ENCODE measurements around the gene RBP3. TPM values are rescaled to one million over a fixed set of nuclear protein-coding genes. Genes with fewer than 3 reads are reported as not detected.
A peak's percentile ranks its signal among the peaks of the same experiment; 100 is the strongest.
"Not testable (repeated sequence)": the region's sequence is repeated elsewhere in the genome, so short reads cannot be mapped to it uniquely, and the experiment has no call there.

RBP3 gene
- total RNA-seq, 1 donor from 2014 or later: not detected

DNA sequence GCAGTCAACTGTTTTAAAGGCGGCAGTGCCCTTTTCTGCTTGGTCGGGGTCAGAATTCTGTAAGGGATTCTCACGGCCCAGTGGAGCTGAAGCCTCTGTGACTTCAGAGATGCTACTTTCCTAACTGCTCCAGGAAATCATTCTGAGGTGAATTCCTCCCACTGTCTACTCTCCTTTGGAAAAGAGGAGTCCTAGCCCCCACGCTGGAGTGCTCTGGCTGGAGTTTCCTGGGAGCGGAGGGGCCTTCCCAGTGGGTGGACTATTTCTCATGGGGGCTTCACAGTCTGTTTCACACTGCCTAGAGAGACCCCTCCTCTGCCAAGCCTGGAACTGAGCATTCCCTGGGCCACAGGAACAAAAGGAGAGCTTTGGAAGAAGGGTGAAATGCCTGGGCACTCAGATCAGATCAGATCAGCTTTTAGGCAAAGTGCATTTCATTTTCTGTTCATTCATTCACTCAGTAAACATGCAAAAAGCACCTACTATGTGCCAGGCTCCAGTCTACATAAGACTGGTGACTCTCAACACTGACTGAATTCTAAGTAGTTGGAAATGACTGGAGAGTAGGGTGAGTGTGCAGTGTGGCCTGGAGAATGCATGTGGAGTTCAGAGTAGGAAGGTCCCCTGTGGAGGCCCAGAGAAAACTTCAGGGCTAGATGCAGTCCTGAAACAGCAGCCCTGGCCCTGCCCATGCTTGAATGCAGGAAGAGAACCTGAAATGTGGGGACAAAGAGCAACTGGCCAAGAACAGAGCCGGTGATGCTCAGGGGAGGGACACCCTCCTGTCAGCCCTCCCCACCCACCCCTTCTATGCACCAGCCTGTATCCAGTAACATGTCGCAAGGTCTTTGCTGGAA, 23.7 kb downstream of the RBP3 start:
- DNase-seq (ENCODE audit: low read depth, low spot score): no peak

DNA sequence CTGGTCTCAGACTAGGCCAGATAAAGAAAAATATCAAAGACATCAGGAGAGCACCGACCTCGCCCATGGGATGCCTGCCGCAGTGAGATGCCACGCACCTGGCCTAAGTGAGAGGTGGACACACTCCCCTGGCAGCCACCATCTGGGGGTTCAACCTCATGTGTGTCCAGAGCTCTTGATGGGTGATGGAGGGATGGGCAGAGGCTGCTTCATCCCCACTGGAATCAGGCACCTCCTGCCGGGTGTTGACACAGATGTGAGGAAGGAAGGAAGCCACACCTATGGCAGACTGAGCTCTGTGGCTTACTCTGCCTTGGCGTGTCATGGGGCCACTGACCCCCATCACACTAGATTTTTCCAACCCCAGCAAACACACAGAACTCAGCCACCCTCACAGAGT, 24.6 kb downstream of the RBP3 start:
- no peak for DNase-seq (ENCODE audit: low read depth, low spot score)

DNA sequence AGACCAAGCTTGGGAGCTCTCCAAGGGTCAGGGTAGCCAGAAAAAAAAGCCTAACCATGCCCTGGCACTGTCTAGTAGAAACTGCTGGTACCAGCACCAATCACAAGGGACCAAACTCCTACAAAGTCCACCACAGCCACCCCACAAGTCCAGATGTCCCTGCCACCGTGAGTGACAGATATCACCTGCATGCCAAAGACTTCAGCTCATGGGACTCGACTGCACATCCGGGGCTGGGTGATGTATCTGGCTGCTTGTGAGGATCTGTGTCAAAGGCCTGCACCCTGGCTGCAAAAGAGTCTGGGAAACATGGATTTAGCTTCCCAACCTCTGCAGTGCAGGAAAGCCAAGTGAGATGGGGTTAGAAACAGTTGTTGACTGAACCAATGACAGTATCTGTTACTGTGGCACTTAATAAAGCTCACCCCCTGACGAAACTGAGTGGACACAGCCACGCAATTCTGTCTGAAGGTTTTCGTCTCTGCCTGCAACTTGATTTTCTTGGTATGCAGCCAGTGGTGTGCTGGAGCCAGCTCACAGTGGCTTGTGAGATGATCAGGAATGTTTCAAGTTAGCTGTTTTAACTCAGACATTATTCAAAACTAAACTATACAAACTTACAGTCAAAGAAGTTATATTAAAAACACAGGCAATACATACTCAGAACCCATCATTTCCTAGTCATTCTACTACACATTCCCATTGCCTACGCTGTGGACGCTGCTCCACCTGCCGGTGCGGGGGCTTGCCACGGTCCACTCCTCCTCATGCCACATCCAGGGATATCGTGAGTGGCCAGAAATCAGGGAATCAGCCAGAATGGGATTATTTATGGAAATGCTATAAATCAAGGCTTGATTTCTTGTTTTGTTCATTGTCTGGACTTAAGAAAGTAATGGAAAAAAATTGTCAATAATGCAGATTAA, 26.7 kb downstream of the RBP3 start:
- no peak for DNase-seq (ENCODE audit: low read depth, low spot score)

DNA sequence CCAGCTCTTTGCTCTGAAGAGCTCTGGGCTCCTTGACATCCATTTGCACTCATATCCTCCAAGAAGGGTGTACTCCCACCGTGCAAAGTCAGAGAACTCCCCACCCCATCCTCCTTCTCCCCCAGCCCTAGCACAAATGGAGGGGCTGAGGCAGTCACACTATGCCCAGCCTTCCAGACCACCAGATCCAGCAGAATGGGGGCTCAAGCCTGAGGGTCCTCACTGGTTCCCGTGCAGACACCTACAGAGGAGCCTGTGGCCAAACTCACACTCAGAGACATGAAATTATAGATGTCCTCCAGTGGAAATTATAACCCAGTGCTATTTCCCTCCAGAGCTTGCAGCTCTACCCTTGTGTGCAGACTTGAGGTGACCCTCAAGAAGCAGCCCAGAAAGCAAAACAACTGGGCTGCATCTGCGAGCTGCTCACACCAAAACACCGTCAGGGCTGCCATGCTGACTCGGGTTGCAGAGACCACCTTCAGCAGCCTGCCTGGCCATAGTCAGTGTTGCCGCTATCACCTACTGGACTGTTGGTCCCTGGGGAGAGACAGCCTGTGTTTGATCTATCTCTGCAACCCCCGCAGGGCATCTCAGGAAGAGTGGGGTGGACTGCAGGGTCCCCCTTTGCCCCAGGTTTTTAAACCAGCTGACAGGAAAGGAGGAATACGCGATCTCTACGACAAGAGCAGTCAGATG, 28.5 kb downstream of the RBP3 start:
- DNase-seq (ENCODE audit: low read depth, low spot score): no peak

DNA sequence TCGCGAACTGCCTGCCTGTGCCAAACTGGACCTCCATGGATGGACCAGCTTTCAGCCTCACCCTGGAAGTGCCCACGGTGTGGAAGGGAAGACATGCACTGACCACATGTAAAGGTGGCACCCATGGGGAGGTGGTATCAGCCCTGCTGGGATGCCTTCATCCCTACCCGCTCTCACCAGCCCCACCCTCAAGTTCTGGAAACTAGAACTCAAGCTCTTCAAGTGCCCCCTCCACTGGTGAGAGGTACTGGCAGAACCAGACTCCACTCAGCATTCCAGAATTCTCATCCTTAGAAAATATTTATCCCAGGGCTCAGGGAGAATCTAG, 30.0 kb downstream of the RBP3 start:
- DNase-seq (ENCODE audit: low read depth, low spot score): no peak

DNA sequence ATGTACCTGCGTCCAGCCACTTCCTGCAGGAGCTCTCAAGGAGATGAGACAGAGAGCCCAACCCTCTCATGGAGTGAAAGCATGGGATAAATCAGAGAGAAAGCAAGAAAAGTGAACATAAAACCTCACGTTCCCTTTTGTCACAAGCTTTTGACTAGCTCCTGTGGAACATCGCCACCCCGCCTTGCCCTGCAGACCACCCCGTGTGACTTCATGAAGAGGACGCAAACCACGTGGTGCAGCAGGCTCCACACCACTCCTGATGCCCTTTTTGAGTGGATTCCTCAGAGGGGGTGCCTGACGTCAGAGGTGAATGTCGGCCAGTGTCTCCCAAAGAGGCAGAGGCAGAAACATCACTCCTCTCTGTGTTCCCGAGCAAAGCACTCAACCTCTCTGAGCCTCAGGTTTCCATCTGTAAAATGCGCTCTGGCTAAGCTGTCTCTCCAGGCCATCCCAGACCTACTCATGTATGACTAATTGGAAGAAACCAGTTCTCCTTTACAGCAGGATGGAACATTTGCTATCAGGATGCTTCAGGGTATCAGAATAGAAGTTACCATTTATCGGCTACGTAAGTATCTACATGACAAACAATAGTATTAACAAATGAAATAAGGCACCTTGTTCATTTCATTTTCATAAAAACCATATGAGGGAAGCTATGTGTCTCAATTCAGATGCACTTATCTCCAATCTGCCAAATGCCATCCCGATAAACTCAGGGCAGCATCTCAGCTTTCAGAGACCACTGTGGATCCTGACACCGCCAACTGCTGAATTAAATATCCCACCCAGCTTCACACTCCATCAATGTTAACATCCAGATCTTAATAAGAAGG, 30.7 kb downstream of the RBP3 start:
- DNase-seq (ENCODE audit: low read depth, low spot score): no peak

DNA sequence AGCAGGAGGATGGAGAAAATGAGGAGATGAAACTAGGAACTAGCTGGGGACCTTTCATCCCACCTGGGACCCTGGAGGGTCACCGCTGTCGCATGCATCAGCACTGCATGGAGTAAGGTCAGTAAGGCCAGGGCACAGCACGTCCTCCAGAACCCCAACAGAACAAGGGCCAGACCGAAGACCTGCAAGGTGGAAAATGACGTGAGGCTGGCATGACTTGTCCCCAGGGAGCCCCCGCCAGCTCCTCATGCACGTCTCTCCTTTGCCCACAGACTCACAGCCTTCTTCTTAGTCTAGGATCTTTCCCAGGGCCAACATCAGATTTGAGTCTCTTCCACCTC, 31.3 kb downstream of the RBP3 start:
- no peak for DNase-seq (ENCODE audit: low read depth, low spot score)

DNA sequence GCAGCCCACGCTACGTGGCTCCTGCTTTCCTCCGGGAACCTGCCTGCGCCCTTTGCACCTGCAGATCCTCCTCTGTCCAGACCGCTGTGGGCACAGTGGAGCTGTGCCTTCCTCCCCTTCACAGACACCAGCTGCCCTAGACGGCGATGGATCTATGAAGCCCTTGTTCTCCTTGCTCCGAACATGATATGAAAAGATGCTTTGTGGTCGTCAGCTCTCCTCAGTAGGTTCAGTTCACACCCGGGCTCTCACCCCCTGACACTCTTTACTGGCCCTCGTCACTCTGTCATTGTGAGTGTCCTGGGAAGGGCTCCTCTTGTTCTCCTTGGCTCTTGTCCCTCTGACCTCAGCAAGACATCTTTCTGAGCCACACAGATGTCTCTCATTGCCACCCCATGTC, 31.7 kb downstream of the RBP3 start:
- no peak for DNase-seq (ENCODE audit: low read depth, low spot score)

DNA sequence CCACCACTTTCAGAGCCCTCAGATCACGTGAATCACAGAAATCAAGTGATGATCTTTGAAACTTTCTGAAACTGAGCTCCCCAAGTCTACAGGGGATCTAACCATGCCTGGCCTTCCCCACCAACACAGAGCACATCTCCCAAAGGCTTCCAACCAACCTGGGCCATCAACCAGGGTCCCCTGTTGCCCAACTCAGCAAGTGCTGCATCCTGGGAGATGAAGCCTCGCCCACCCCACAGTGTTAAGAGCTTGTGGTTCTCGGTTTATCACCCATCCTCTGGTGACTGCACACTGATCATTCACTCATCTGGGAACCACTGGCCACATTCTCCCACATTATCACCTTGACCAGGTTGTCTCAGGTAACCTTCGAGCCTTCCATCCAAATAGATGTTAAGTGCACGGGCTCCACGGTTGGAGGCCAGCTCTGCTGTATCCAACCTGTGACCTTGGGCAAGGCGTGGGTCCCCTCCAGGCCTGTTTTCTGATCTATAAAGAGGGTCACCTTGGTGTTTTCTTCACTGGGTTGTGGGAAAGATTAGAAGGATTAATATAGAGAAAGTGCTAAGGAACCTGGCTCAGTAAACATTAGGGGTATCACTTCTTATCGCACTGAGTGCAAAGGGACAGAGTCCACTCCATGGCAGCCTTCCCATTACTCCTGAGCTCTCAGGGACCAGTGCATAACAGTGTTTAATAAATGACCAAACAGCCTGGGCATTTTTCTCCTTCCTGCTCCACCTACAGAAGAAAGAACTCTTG, 32.4 kb downstream of the RBP3 start:
- no peak for DNase-seq (ENCODE audit: low read depth, low spot score)

DNA sequence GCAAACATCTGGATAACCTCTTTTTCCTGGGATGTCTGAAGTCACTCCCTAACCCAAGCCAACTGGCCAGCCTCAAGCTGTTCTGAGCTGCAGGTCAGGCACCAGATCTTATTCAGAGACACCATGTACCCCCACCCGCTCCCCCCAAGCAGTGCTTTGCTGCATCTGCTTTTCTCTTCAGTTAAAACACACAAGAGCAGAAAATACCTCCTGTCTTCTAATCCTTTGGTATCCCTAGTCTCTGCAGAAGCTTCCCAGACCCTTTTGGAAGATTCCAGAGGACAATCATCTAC, 32.9 kb downstream of the RBP3 start:
- DNase-seq (ENCODE audit: low read depth, low spot score): no peak

DNA sequence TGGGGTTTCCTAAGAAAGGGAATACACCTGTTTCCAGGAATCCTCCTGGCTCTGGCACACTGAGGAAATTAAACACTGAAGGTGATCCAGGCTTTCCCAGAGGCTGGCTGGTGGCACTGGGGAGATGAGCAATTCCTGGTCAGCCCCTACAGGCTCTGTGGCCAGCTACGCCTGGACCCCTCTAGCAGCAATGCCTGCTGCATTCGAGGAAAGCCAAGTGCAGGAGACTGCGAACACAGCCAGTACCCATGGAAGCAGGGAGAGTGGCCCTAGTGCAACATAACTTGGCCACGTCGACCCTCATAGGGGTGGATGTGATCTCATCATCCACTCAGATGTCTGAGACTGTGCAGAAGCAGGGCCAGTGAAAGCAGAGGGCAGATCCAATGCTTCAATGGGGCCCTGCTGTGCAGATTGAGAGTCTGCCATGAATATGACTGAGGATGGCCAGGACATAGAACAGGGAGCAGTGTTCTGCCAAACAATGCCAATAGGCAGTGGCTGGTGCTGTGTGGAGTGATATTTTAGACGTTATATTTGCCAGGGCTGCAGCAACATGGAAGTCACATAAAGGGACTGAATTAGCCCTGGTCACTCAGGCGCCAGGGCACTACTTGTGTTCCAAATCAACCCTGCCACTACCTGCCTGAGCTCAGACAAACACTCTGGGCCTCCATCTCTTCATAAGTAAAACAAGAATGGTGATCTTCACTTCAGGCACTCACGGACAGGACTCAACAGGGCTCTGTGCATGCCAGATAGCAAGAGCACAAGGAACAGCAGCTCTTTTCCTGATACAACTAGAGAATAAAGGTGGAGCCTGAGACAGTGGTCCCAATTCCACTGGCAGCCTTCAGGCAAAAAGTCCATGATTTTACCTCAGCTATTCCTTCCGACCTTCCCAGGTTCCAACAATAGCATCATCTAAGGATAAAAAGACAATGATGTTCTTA, 33.5 kb downstream of the RBP3 start:
- DNase-seq (ENCODE audit: low read depth, low spot score): no peak

DNA sequence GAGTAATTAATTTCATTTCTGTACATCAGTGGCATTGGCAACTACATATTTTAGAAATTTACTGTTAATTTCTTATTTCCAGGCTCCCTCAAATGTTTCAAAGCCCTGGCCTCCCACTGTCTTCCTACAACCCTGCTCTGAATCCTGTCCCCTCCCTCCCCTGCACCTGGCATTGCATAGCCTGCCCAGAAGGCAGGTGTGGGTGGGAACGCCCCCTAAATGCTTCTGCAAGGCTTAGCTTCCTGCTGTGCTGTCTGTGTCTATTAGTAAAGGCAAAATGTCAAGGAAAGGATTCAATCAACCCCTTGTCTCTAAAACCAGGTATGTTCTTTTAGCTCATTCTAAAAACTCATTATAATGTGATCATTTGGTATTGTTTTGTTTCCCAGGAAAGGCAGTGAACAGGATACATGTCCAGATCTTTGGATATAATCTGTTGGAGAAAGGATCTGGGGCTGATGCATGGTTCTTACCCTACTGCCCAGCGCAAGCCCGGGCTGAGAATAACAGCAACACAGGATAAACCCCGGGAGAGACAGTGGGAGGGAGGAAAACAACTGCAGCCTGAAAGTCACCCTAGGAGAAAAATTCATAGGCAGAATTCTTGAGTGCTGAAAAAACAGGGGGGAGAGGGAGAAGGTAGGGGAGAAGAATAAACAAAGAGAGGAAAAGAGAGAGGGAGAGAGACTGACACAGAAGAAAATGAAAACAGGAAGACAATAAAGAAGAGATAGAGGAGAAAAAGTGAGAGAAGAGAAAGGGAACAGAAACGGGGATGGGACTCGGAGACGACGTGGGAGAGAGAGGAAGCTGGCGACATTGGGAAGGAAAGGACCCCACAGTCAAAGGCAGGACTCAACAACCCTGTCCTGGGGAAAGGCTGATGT, 35.3 kb downstream of the RBP3 start:
- DNase-seq (ENCODE audit: low read depth, low spot score): no peak

DNA sequence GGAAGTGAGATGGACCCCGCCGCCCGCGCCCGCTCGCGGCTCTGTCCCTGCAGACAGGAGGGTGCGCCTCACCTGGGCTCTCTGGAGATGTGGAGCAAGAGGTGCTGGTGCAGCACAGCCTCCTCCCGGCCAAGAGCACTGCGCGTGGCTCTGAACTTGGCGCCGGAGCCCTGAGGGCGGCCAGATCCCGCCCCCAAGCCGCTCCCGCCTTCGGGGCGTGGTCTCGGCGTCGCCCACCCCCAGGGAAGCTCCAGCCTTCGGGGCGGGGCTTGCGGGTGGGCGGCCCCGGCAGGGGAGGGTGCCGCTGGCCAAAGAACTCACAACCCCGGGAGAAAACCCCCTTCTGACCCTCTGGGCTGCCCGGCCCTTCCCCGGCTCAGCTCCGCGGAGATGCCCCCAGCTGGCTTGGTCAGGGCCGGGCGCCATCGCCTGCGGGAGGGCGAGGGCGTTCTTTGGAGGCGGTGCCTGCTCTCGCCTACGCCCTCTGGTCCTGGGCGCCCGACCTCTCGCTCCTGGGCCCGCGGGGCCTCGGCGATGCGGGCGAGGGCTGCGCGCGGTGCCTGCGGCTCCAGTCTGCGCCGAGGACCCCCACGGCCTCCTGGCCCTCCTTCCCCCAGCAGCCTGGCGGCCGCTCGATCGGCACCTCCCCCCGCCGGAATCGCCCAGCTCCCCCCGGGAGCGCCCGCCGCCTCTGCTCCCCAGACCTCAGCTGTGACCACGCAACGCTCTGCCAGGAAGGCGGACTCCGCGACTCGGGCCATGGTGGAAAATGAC, 36.2 kb downstream of the RBP3 start, which contains the start of gene ZNF488:
Gene ZNF488, minus strand, starts transcription at position 146 of the 774 bp plus-strand sequence. CDS start 15,464 bp downstream, outside the sequence.
- peak; percentile 17 for DNase-seq (ENCODE audit: low read depth, low spot score)

DNA sequence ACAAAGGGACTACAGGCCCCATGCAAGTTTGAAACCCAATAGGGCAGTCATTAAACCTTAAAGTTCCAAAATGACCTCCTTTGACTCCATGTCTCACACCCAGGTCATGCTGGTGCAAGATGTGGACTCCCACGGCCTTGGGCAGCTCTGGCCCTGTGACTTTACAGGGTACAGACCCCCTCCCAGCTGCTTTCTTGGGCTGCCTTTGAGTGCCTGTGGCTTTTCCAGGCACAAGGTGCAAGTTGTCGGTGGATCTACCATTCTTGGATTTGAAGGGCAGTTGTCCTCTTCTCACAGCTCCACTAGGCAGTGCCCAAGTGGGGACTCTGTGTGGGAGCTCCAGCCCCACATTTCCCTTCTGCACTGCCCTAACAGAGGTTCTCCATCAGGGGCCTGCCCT, 37.9 kb downstream of the RBP3 start:
- DNase-seq (ENCODE audit: low read depth, low spot score): not testable (repeated sequence)

DNA sequence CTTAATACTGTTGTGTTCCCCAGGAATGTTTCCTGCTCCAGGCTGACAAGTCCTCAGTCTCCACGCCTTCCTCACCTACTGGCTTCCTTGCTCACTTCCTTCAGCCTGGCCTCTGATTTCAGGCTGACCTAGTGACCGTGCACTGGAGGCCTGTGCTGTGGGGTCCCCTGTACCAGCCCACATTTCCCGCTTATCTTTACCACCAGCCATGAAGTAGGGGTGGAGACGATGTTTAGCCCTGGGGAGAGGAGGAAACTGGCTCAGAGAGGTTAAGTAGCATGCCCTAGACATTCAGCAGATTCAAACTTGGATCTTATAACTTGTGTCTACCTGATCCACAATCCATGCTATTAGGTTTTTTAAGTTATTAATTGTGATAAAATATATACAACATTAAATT, 40.7 kb downstream of the RBP3 start:
- DNase-seq (ENCODE audit: low read depth, low spot score): no peak

DNA sequence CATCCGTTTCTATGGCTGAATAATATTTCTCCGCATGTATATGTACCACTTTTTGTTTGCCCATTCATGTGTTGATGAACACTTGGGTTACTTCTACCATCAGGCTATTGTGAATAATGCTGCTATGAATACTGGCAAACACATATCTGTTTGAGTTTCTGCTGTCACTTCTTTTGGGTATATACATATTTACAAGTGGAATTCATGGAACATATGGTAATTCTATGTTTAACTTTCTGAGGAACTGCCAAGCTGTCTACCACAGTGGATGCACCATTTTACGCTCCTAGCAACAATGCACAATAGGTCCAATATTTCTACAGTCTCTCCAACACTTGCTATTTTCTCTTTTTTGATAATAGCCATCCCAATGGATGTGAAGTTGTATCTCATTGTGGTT, 41.5 kb downstream of the RBP3 start:
- no peak for DNase-seq (ENCODE audit: low read depth, low spot score)

DNA sequence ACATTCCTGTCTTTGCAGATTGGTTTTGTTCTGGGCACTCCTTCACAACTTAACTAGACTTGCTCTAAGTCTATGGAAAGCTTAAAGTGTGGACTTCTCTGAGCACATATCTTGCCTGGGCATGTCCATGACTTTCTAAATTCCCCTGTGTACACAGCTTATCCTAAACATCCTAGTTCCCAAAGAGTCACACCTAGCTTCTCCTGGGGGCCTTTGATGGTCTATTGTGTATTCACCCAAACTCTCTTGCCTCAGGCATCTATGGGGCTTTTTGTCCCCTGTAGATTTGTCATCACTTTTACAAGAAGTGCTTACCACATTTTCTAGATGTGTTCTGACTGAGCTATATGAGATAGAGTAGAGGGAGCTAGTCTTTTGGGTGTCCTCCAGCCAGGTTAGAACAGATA, 48.2 kb downstream of the RBP3 start:
- DNase-seq (ENCODE audit: low read depth, low spot score): no peak

DNA sequence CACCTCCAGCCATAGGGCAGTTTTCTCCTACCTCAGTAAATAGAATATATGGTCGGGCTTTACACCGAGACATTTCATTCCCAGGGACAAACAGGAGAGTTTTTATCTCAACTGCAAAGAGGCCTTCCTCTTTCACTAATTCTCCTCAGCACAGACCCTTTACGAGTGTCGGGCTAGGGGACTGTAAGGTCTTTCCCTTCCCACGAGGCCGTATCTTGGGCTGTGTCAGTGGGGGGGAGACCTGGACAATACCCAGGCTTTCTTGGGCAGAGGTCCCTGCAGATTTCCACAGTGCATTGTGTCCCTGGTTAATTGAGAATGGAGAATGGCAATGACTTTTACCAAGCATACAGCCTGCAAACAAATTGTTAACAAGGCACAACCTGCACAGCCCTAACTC, 49.1 kb downstream of the RBP3 start:
- DNase-seq (ENCODE audit: low read depth, low spot score): no peak
